22Rv1 (cell line): Measurements from ENCODE around the gene NKD1.
"Not testable (repeated sequence)": the region's sequence is repeated elsewhere in the genome, so short reads cannot be mapped to it uniquely, and the experiment has no call there.

Source experiments
- H3K27ac ChIP-seq: fragments of 450-650 bp; 2 replicates; pipeline ENCODE4 v1.5.1; 2017
- ZFX ChIP-seq: fragments of 450-650 bp; IDR thresholded peaks from 2 replicates; pipeline ENCODE4 v1.6.1; 2017; ENCODE audit warnings: antibody characterized with exemption, borderline replicate concordance
- TF ChIP-seq, protein P1 (sequence below): fragments of 450-650 bp; IDR thresholded peaks from 2 replicates; pipeline ENCODE4 v1.5.1; 2017; ENCODE audit warnings: mild to moderate bottlenecking

NKD1 gene

DNA sequence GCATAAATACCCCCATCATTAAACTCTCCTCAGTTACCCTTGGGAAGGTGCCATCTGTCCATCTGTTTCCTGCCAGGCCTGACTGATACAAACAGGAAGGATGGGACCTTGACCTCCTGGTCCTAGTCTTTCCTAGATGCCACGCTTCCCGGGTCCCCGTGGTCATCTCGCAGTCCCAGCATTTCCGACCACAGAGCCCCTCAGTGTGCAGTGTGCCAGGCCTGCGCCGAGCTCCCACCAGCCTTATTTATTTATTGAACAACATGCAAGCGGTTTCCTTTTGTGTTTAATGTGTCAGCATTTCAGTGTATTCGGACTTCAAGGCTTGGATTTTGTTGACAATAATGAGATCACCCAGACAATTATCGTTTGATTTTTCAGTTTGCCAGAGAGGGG, 45.6 kb upstream of the NKD1 start:
- TF ChIP-seq, protein P1, sequence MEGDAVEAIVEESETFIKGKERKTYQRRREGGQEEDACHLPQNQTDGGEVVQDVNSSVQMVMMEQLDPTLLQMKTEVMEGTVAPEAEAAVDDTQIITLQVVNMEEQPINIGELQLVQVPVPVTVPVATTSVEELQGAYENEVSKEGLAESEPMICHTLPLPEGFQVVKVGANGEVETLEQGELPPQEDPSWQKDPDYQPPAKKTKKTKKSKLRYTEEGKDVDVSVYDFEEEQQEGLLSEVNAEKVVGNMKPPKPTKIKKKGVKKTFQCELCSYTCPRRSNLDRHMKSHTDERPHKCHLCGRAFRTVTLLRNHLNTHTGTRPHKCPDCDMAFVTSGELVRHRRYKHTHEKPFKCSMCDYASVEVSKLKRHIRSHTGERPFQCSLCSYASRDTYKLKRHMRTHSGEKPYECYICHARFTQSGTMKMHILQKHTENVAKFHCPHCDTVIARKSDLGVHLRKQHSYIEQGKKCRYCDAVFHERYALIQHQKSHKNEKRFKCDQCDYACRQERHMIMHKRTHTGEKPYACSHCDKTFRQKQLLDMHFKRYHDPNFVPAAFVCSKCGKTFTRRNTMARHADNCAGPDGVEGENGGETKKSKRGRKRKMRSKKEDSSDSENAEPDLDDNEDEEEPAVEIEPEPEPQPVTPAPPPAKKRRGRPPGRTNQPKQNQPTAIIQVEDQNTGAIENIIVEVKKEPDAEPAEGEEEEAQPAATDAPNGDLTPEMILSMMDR = no peak
- TF ChIP-seq ZFX = no peak
- no peak overlapping the region for H3K27ac ChIP-seq

DNA sequence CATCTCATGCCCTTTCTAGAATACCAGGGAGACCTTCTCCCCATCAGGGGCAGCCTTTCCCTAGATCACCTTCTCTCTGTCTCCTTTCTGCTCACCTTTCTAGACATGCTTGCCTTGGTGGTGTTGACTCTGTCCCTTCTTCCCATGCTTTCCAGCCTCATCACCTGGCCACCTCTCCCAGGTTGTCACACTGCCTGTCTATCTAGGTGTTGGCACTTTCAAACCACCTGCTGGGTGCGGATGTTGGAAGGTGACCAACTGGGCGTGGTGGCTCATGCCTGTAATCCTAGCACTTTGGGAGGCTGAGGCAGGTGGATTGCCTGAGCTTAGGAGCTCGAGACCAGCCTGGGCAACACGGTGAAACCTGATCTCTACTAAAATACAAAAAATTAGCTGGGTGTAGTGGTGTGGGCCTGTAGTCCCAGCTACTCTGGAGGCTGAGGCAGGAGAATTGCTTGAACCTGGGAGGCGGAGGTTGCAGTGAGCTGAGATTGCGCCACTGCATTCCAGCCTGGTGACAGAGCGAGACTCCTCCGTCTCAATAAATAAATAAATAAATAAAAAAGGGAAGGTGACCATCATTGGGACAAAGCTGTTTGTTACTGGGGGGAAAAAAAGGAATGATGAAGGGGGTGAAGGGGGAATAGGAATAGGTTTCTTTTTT, 44.2 kb upstream of the NKD1 start:
- not testable (repeated sequence) for H3K27ac ChIP-seq

DNA sequence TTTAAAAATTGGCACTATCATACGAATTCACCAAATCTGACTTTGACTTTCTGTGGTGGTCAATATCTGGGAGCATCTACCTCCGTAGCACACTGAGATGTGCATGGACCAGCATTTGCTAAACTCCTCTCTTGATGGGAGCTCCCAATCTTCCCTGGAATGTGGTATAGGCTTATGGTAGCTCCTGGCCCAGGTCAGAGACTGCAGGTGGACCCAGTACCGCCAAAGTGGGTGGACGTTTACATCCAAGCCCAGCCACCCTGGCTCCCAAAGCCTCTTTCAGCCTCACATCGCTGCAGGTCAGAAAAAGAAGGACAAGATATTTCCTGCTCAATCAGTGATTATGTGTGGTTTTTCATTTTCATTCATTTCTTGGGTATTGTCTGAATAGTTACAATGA, 43.1 kb upstream of the NKD1 start:
- TF ChIP-seq, protein P1 = no peak
- no peak for TF ChIP-seq ZFX
- H3K27ac ChIP-seq = no peak overlapping the region

DNA sequence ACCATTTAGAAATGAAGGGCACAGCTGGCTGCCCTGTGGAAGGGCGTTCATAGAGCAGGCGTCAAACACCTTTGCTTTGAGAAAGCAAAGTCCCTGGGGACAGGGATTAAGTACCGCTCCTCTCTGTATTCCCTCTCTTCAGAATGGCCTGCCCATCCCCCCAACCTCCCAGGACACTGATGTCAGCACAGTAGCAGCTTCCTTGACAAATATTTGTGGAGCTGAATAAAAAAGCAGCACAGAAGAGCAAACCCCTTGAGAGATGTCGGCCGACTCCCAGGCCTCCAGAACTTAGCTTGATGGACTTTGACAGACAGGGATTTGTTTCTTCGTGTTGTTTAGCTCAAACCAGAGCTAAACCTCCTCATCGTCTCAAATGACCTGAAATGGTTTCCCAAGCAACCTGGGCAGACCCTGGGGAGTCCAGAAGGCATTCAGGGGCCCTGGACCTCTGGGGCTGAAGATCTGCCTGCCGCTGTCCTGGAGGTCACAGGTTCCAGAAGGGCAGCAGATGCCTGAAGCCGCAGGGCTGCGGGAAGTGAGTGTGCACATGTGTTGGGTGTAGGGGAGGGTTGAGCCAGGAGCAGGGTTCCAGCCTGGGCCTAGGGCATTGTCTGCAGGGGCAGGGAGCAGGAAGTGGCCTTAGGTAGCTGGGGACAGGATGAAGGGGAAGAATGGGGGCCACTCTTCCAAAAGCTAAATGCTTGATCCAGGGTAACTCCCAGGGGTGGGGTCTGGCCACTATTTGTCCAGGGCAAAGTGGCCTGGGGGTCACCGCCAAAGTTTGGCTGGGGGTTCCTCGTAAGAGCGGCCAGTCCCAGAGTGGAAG, 42.3 kb upstream of the NKD1 start:
- TF ChIP-seq, protein P1 = no peak
- TF ChIP-seq ZFX = no peak
- no peak overlapping the region for H3K27ac ChIP-seq

DNA sequence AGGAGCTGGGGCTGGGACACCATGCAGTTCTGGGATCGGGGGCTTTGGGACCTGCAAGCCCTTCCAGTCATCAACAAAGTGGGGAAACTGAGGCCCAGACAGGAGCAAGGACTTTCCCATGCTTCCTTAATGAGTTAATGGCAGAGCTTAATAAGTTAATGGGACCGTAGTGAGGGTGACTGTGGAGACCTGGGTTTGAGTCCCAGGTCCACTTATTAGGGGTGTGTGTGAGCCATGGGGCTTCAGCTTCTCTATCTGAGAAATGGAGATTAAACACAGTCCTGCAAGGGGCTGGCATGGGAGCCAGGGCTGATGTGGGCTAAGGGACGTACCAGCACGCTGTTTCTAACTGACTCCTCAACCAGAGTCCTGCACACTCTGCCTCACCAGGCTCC, 41.7 kb upstream of the NKD1 start:
- TF ChIP-seq ZFX = no peak
- TF ChIP-seq, protein P1 = no peak
- no peak overlapping the region for H3K27ac ChIP-seq

DNA sequence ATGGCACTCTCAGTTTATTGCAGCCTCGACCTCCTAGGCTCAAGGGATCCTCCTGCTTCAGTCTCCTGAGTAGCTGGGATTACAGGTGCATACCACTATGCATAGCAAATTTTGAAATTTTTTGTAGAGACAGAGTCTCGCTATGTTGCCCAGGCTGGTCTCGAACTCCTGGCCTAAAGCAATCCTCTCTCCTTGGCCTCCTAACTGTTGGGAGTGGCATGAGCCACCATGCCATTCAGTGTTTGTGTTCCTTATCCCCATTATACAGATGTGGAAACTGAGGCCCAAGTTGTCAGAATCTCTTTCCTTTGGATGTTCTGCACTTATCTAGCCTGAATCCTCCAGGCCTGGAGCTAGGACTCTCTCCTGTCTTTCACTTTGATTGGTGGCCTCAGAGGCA, 40.8 kb upstream of the NKD1 start:
- TF ChIP-seq, protein P1 = no peak
- TF ChIP-seq ZFX = no peak
- H3K27ac ChIP-seq = no peak overlapping the region

DNA sequence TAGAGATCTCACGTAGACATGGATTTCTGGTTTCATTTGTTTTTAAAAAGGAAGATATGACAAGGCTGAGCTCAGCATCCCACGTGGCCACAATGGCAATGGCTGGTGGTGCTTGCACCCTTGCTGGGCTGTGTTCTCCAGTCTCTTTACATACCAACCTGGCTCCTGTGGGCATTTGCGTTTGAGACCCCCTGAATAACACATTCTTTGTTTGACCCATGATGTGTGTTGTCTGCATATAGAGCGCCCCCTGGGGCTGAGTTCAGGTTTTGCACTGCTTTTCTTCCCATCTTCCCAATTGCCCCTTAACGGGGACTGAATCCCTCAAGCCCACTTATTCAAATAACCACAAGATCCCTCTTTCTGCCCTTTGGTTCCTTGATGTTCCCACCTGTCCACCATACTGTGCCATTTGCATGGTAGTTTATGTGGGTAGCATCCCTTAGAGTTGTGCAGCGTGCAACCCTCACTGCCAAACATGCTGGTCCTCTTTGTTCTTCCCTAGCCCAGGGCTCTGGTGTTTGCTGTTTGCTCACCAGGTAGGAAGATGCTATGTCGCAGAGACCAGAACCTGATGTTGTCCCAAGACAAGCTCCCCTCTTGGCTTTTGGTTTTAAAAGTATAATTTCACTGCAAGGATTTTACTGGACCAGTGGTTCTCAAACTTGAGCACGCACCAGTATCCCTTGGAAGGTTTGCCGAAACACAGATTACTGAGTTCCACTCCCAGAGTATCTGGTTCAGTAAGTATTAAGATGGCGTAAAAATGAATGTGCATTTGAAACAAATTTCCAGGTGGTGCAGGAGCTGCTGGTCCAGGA, 38.5 kb upstream of the NKD1 start:
- TF ChIP-seq, protein P1 = peak; percentile 85
- TF ChIP-seq ZFX = no peak
- H3K27ac ChIP-seq = no peak overlapping the region
